WERI-Rb-1 (cell line): ENCODE data around the gene OPRD1.
A peak's percentile ranks its signal among the peaks of the same experiment; 100 is the strongest.

Source experiments
- DNase-seq: peaks from one replicate; pipeline ENCODE4 v3.0.0-alpha.2; 2020
- H3K27ac ChIP-seq: fragments of 250-450 bp; sonication (Bioruptor Pico); 2 replicates; pipeline ENCODE4 v1.5.1; 2020; ENCODE audit warnings: mild to moderate bottlenecking, moderate library complexity
- H3K27me3 ChIP-seq: fragments of 250-450 bp; sonication (Bioruptor Pico); 2 replicates; pipeline ENCODE4 v1.5.1; 2021; ENCODE audit warnings: mild to moderate bottlenecking, low read depth, moderate library complexity; ENCODE audit not compliant: insufficient read depth, severe bottlenecking
- H3K36me3 ChIP-seq: fragments of 250-450 bp; sonication (Bioruptor Pico); 2 replicates; pipeline ENCODE4 v1.5.1; 2020; ENCODE audit warnings: mild to moderate bottlenecking, moderate library complexity
- H3K4me3 ChIP-seq: 2 replicates; pipeline ENCODE4 v1.5.1; 2011; ENCODE audit warnings: low read depth, mild to moderate bottlenecking, control low read depth, low read length
- H3K9me3 ChIP-seq: fragments of 250-450 bp; sonication (Bioruptor Pico); 2 replicates; pipeline ENCODE4 v1.5.1; 2021; ENCODE audit warnings: mild to moderate bottlenecking, moderate library complexity; ENCODE audit not compliant: severe bottlenecking
- CTCF ChIP-seq: IDR thresholded peaks from 2 replicates; pipeline ENCODE4 v1.5.1; 2011; ENCODE audit warnings: low read depth, mild to moderate bottlenecking, control low read depth, inconsistent platforms, low read length

OPRD1 gene

GRCh38 chr1:28776341-28776740 is 35.6 kb upstream of the OPRD1 start:
- Histone ChIP-seq H3K27me3 (no peaks in the 10 kb centered on the region), H3K9me3 (no peaks in the 10 kb centered on the region), H3K27ac (no peak overlapping the region), H3K36me3 (peaks cover 20% of the 10 kb centered on the region), H3K4me3 (no peak overlapping the region)
- no peak for DNase-seq
- no peak for TF ChIP-seq CTCF

- peaks cover 12% of the 10 kb centered on the region for H3K36me3 ChIP-seq
These were observed 33.9 kb upstream of the OPRD1 start for GRCh38 chr1:28778021-28778420.

GRCh38 chr1:28779751-28780408 is 32.1 kb upstream of the OPRD1 start:
- H3K36me3 ChIP-seq, result peaks cover under 1% of the 10 kb centered on the region
- H3K4me3 ChIP-seq, result no peak overlapping the region
- H3K27me3 ChIP-seq, result no peaks in the 10 kb centered on the region
- TF ChIP-seq CTCF, result no peak
- no peak overlapping the region for H3K27ac ChIP-seq
- no peaks in the 10 kb centered on the region for H3K9me3 ChIP-seq
- DNase-seq, result no peak

More at GRCh38 chr1:28778021-28778420, 33.9 kb upstream of the OPRD1 start:
- H3K27me3 ChIP-seq, result no peaks in the 10 kb centered on the region
- no peak for DNase-seq
- no peak overlapping the region for H3K4me3 ChIP-seq
- H3K27ac ChIP-seq, result no peak overlapping the region
- H3K9me3 ChIP-seq, result no peaks in the 10 kb centered on the region
- TF ChIP-seq CTCF, result no peak

GRCh38 chr1:28781305-28781704 is 30.7 kb upstream of the OPRD1 start:
- Histone ChIP-seq H3K9me3 (no peaks in the 10 kb centered on the region), H3K36me3 (no peaks in the 10 kb centered on the region), H3K27ac (peak overlapping the region; percentile 53), H3K4me3 (no peak overlapping the region), H3K27me3 (no peaks in the 10 kb centered on the region)
- DNase-seq, result no peak
- no peak for TF ChIP-seq CTCF

GRCh38 chr1:28782011-28782410 is 30.0 kb upstream of the OPRD1 start:
- H3K9me3 ChIP-seq, result no peaks in the 10 kb centered on the region
- TF ChIP-seq CTCF, result no peak
- H3K27ac ChIP-seq, result peak overlapping the region; percentile 53
- no peaks in the 10 kb centered on the region for H3K36me3 ChIP-seq
- DNase-seq, result no peak
- no peak overlapping the region for H3K4me3 ChIP-seq
- no peaks in the 10 kb centered on the region for H3K27me3 ChIP-seq

GRCh38 chr1:28783363-28783762 is 28.6 kb upstream of the OPRD1 start:
- H3K9me3 ChIP-seq, result no peaks in the 10 kb centered on the region
- no peak overlapping the region for H3K27ac ChIP-seq
- H3K4me3 ChIP-seq, result no peak overlapping the region
- DNase-seq, result no peak
- no peaks in the 10 kb centered on the region for H3K27me3 ChIP-seq
- TF ChIP-seq CTCF, result no peak
- H3K36me3 ChIP-seq, result no peaks in the 10 kb centered on the region
